ENCODE measurements around the gene DCAKD.
"Not testable (repeated sequence)": the region's sequence is repeated elsewhere in the genome, so short reads cannot be mapped to it uniquely, and the experiment has no call there.

DCAKD gene

DNA sequence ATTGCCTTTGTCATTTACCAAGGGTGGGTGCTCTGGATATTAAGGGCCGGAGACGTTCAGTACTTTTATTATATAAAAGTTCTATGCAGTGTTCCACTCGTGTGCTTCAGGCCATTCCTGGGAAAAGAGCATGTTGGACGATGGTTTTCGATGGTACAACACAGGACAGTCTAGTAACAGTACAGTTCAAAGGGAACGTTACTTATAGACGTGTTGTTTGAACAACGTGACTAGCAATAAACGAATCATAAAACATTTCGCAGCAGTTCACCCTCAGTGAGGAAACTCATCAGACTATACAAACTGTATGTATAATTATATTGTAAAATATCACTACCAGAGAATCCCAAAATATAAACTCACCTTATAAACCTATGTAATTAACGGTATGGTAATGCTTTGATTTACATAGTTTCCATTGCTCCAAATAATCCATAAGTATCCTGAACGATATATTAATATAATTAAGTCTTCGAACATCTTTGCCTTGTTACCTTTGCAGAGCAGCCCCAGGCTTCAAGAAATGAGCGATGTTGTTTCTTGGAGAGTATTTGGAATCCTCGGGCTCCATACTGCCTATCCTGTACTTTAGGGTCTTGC is 10.3 kb upstream of the DCAKD start:
- DNase-seq = no peak

DNA sequence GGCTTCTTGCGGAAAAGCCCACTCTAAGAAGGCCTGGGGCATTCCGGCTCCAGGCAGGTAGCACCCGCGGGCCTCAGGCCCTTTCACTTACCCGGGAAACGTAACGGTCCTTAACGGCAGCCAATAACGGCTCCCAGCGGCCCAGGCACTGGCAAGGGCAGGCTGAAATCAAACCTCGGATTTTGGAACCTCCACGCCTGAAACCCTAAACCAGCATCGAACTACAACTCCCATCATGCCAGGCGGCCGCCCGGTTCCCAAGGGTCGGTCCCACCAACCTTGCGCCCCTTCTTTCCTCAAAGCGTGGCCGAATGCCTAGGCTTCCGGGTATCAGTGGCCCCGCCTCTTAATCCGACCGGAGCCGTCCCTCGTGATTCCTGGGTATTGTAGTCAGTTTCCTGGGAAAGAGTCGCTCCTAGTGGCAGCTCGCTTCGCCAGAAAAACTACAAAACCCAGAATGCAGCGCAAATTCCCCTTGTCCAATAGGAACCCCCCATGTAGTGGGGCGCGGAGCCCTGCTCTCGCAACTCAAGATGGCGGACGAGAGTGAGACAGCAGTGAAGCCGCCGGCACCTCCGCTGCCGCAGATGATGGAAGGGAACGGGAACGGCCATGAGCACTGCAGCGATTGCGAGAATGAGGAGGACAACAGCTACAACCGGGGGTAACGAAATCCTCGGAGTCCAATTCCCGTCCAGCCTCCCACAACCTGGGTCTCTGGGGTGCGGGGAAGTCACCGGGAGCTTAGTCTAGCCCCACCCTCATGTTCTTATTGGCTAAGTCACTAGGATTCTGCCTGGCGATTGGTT is 9.6 kb upstream of the DCAKD start, which contains the start of gene NMT1:
NMT1 (plus strand) TSS at position 521 of the 809 bp plus-strand sequence; CDS start at position 534, 13 bp downstream.
- DNase-seq = peak; percentile 100

DNA sequence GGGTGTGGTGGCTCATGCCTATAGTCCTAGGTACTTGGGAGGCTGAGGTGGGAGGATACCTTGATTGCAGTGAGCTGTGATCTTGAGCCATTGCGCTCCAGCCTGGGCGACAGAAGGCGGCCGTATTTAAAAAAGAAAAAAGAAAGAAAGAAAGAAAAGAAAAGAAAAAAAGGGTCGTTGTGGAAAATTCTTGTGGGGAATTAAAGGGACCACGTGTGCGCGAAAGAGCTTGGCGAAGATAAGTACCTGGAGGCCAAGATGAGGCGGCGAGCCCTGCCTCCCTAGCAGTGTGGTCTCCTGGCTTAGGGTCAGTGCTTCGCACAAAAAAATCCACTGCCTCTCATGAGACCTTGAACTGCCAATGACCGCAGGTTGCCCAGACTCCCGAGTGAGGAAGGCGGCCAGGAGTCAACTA is 9.0 kb upstream of the DCAKD start:
- no peak for DNase-seq

DNA sequence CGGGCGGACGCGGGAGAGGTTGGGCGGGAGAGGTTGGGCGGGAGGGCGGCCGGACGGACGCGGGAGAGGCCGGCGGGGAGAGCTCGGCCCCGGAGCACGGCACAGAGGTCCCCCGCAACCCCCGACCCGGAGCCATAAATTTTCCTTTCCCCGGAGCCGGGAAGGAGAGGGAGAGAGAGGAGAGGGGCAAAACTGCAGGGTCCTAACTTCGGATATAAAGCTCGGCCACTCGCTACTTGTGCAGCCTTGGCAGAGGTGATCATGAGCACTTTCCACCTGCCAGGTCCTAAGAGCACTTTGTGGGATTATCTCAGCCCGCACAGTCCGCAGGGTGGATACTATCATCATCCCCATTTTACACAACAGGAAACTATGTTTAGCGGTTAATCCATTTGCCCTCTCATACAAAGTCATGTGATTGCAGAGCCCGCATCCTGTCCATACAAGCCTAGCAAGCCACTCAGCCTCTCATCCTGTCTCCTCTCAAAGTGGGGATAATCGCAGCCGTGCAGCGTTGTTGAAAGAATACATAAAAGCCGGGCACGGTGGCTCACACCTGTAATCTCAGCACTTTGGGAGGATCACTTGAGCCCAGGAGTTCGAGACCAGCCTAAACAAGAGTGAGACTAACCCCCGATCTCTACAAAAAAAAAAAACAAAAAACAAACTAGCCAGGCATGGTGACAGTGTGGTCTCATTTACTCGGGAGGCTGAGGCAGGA is 780 bp upstream of the DCAKD start:
- no peak for DNase-seq

DNA sequence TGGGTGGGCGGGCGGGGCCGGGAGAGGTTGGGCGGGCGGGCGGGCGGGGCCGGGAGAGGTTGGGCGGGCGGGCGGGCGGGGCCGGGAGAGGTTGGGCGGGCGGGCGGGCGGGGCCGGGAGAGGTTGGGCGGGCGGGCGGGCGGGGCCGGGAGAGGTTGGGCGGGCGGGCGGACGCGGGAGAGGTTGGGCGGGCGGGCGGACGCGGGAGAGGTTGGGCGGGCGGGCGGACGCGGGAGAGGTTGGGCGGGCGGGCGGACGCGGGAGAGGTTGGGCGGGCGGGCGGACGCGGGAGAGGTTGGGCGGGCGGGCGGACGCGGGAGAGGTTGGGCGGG is 254 bp upstream of the DCAKD start:
- not testable (repeated sequence) for DNase-seq

DNA sequence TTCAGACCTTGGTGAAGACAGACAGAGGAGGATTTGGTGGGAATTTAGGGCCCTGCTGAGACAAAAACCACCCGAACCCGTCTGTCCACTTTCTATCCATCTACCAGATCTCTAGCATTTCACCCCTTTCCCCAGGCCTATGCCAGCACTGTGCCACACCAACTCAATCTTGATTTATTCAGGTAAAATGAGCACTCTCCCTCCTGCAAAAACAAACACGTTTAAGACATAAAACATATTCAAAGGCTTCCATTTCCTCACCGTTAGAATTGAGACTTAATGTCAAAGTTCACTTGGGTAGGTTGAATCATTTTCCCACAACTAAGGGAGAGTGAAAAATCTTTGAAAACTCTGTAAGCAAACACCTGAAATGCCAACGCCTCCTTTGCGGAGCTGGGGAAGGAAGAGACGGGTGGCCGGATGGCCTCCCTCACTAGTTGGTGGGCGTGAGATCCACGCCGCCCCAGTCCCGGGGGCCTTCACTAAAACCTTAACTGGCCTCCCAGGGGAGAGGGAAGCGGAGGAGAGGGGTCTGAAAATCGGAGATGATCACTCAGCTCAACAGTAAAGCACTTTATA is 862 bp downstream of the DCAKD start:
- no peak for DNase-seq

DNA sequence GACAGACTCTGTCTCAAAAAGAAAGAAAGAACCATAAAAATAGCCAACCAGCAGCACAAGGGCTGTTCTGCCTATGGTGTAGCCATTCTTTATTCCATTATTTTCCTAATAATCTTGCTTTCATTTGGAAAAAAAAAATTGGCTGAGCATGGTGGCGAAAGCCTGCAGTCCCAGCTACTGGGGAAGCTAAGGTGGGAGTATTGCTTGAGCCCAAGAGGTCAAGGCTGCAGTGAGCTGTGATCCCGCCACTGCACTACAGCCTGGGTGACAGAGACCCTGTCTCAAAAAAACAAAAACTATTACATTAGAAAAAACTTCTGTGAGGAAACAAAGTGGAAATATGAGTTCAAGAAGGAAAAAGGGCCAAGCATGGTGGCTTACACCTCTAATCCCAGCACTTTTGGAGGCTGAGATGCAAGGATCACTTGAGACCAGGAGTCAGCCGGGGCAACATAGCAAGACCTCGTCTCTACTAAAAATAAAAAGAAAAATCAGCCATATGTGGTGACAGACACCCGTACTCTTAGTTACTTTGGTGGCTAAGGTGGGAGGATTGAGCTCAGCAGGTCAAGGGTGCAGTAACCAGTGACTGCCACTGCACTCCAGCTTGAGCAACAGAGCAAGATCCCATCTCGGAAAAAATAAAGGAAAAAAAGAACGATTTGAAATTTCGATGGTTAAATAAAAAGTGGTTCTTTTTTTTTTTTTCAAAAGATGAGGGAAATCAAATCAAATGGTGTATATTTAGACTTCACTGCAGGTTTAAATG is 2.5 kb downstream of the DCAKD start:
- DNase-seq = no peak

DNA sequence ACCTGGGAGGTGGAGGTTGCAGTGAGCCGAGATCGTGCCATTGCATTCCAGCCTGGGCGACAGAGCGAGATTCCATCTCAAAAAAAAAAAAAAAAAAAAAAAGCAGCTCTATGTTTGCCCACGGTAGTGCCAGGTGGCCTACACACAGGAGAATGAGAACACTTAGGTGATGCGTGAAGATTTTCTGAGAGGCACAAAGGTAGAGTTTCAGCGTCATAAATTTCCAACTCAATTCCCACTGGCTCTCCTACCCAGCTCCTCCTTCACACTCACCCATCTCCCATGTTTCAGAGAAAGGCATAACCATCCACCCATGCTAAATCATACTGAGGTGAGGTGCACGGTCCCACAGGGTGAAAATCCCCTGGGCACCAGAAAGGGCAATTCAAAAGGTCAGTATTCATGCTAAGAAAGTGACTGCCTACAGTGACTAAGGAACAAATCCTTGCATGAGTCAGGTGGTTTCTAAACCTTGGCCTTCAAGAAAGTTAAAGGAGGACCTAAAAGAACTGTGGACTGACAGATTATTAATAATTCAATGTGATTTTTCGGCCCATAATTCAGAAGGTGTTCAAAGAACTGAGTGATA is 4.8 kb downstream of the DCAKD start:
- no peak for DNase-seq

DNA sequence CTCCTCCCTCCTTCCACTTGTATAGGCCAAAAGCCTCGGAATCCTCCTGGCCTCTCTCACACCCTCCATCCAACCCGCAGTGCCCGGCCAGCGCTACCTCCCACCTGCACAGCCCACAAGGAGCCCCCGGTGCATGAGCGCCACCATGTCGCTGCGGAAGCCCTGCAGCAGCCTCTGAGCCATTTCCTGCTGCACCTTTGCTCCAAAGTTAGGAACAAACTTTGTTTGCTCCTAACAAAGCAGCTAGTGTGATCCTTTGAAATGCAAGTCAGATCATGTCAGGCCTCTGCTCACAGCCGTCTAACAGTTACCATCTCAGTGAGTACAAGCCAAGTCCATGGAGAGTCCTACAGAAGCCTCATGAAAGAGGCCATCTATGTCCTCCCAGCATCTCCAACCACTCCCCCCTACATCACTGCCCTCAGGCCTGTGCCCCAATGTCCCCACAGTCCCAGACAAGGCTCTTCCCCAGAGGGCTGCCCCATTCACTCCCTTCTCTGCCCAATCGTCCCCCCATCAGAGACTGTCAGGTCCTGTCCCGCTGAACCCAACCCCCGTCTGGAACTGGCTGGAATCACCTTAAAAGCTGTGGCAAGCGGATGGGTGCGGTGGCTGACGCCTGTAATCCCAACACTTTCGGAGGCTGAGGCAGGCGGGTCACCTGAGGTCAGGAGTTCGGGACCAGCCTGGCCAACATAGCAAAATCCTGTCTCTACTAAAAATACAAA is 7.5 kb downstream of the DCAKD start:
- DNase-seq = no peak

DNA sequence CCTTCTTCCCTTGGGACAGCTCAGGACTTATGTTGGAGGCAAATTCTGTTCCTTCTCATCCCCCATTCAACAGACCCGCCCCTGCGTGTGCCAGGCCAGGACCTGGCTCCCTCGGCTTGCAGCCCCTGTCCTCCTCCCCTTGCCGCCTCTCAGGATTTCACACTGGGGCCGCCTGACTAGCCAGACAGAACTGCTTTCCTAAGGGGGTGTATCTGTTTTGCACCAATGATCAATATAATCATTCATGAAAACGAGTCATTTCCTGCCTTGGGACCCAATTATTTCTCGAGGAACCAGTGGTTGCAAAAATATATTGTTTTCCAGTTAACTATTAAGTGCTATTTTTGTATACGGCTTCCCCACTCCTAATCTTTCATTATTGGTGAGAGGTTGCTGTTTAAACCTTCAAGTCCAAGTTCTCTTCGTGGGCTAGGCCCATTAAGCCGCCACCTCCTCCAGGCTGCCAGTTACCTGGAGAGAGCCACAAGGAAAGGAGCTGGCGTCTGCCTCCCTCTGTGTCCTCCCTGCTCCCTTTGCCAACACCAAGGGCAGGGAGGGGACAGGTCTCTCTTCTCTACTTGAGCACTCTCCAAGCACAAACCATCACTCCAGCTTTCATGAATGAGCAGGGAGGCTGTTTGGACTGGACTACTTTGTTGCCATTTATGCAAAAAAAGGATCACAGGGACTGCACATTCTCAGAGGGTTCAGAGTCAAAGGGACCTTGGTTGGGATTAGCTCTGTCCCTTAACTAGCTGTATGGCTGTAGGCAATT is 8.9 kb downstream of the DCAKD start:
- DNase-seq = no peak

DNA sequence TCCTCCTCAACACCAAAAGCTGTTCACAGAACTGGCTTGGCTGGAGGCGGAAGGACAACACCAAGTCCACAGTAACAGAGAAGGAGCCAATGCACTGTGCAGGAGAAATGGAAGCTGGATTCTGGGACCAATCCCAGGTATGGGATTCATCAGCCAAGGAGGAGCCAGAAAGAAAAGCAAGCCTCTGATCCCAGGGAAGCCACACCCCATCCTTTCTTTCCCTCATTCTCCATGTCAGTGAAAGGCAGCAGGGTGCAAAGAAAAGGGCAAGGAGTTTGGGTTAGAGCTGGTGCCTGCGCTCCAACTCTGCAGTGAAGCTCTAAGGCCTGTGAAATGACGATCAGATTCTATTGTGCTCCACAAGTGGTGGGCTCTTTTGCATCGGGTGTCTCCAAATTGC is 11.0 kb downstream of the DCAKD start:
- no peak for DNase-seq

DNA sequence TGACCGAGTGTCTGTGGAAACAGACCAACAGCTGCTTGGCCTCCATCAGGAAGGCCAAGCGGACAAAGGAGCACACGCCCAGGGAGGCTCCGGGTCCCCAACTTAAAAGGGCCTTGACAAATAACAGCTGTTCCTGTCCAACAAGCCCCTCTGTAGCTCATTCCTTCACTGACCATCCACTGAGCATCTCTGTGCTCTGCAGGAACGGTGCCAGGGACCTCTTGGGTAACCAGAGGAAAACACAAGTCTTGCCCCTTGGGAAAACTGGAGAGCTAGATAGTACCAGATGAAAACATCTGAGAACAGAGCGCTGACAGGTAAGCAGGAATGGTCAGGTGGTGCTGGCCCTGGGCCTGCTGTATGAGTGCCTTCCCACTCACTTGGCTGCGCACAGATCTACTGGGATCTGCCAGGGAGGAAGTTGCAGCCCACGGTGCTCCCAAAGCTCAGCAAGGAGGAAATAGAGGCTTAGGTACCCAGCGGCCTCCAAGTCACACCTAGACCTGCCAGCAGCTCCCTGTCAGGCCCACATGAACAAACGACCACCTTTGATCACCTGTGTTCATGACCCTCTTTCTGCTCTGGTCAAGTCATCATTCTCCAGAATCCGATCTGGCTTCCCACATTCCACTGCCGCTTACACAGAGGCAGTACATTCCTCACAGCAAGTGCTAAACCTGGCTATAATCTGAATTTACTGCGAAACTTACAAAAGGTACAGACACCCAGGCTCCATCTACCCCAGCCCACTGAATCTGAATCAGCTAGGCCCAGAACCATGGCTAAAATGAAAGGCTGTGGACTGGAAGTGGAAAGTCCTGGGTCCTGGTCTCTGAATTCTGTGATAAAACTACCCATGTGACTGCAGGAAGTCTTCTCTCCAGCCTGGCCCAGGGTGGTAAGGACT is 12.5 kb downstream of the DCAKD start:
- no peak for DNase-seq

DNA sequence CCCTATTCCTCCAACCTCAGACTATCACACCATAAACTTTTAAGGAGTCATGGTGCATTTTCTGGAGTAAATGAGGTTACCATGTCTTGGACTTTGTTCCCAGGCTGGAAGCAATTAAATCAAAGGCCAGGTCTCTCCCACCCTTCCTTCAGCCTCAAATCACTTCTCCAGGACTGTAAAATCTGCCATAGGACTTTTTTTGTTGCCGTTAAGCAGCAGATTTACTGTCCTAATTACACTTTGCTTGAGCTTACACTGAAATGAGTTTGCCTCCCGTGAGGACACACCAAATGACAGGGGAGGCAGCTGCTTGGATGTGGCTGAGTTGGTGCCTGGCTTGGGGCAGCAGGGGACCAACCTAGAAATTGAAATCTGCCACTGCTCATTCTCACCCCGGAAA is 14.7 kb downstream of the DCAKD start:
- DNase-seq = no peak

DNA sequence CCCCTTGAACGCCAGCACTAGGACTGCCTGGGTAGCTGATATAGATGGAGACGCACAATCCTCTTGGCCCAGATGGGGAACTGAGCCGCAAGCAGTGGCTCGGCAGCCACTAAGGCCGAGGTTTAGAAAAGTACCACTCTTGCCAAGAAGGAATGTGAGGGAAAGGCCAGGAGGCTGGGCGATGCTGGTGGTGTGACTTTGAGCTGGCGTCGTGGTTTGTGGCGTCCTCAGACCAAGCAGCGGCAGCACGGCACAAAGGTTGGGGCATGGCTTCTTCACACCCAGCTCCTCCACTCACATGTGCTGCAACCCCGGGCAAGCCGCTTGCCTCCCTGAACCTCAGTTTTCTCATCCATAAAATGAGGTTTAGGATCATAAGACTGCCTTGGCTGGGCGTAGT is 15.6 kb downstream of the DCAKD start:
- no peak for DNase-seq

DNA sequence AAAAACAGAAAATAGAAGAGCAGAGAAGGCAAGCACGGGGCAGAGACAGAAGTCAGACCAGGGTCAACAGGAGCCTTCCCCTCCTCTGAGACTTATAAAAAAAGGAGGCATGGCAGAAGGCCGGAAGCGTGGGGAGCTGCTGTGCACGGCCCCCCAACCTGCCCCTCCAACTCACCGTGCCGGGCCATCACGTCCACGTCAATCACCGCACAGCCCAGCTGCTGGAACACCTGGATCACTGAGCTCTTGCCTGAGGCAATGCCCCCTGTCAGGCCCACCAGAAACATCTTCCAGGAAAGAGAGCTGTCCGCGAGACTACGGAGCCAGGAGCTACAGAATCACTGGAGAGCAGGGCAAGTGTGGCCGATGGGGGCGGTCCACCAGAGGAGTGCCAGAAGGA is 16.8 kb downstream of the DCAKD start:
- no peak for DNase-seq

DNA sequence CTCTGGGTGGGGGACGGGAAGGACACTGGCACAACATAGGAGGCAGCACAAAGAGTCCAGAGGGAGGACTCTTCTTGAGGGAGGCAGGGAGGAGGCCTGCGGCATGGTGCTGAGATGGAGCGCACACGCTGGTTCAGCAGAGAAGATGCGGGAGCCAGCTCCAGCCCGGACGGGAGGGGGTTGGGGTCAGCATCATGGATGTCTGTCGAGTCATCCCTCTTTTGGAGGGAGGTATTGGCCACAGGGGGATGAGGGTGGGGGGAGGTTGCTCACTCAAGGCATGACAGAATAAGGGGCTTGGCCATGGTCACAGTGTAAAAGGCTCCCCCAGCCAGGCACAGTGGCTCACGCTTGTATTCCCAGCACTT is 19.3 kb downstream of the DCAKD start:
- no peak for DNase-seq

DNA sequence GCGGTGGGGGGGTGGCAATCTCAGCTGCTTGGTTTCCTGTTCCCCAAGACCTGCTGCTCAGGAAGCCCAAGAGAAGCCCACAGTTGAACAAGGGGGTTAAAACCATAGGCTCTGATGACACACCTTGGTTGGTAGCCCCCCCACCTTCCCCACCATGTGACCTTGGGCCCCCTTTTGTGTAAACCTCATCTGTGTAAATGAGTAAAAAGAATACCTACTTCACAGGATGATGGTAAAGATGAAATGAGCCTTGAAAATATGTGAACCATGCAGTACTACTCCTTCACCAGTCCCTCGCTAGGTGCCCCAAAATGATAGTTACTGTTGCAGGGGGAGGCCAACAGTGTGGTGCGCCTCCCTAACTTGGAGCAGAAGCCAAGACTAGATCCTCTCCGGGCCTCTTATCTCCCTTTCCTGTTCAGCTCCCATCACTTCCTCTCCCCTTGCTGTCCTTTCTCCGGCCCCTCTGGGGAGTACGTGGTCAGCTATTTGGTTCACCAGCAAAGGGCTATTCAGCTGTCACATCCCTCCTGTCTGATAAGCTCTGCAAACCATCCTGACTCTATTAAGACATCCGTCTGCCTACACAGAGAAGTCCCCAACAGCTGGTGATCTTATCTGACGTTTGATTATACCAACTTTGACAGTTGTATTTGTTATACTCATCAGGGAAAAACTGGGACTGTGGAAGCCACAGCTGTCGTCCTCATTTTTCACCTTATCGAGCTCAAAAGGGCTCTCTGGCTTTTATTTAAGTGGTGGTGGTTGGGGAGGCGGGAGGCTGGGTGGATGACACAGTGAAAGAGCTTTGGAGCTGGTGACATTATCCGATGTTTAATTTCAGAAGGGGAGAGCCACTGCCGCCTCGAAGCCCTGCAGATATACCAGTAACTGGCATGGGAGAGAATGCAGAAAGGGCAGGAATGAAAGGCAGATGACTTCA is 19.9 kb downstream of the DCAKD start:
- no peak for DNase-seq

DNA sequence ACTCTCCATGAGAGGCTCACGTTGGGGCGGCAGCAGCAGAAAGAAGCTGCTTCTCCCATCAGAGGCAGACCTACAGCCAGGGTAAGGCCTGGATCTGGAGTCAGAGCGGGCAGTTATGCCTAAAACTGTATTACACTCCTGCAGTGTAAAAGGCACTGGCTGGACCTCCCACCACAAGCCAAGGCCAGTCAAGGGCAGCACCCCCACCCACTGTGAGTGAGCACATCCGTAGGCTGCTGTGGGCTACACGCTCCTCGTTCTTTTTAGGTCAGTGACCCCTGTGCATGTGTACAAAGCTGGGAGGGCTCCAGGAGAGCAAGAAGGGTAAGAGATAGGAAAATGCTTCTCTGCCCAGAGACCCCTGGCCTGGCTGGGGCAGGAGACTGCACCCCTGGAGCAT is 20.7 kb downstream of the DCAKD start:
- no peak for DNase-seq
